IMR-90 (cell line): ENCODE data around the gene ADGRF3.

ENCODE experiments used
- BHLHE40 ChIP-seq: fragments of 150-350 bp; IDR thresholded peaks from 2 replicates; pipeline ENCODE4 v1.6.1; 2016; ENCODE audit warnings: mild to moderate bottlenecking, low read depth, low read length
- CEBPB ChIP-seq: IDR thresholded peaks from 2 replicates; pipeline ENCODE4 v1.6.1; 2012; ENCODE audit warnings: low read depth, low read length, improper control_type of control experiment
- CTCF ChIP-seq: conservative IDR thresholded peaks from 2 replicates; pipeline ENCODE4 v1.5.1; 2012; ENCODE audit warnings: mild to moderate bottlenecking, low read depth, low read length, improper control_type of control experiment
- POLR2A ChIP-seq: IDR thresholded peaks from 2 replicates; pipeline ENCODE4 v1.6.1; 2012; ENCODE audit warnings: mild to moderate bottlenecking, low read depth, low read length

GRCh38 chr2:26333293-26333692 lies 13.3 kb downstream of the ADGRF3 start:
- TF ChIP-seq BHLHE40 (no peak), CEBPB (no peak), CTCF (no peak), POLR2A (no peak)
